Caco-2 (cell line): Measurements from ENCODE around the gene HIVEP3. TPM values are rescaled to one million over a fixed set of nuclear protein-coding genes. Genes with fewer than 3 reads are reported as not detected.

Experiments
- BruUV-seq: library from RNA; stranded (reverse); fragments of 400-500 nt; replicated peaks from 2 replicates; lab custom pipeline; 2021; lab: Mats Ljungman, UMichigan
- CTCF ChIA-PET: fragments of 300-600 bp; sonication (Branson Sonifier 250); formaldehyde crosslinking; loops from one replicate; lab custom pipeline; 2022; ENCODE audit warnings: antibody characterized with exemption; lab: Charles Lee
- POLR2A ChIA-PET: fragments of 300-600 bp; sonication (Branson Sonifier 250); formaldehyde crosslinking; loops from one replicate; lab custom pipeline; 2022; ENCODE audit warnings: antibody characterized with exemption; lab: Charles Lee
- DNase-seq, 2 experiments: peaks; one replicate each; pipeline versions ENCODE4 v3.0.0 to v3.0.0-alpha.2; 2020 to 2022
- H3K27me3 ChIP-seq: replicated peaks from 2 replicates; pipeline ENCODE4 v1.6.0; 2011; ENCODE audit warnings: low read length; ENCODE audit not compliant: control insufficient read depth, insufficient read depth
- H3K36me3 ChIP-seq: 2 replicates; pipeline ENCODE4 v1.5.1; 2011; ENCODE audit warnings: low read length; ENCODE audit not compliant: control insufficient read depth, insufficient read depth
- H3K4me1 ChIP-seq: fragments of 250-450 bp; sonication (Bioruptor Pico); 2 replicates; pipeline ENCODE4 v1.5.1; 2020; ENCODE audit warnings: mild to moderate bottlenecking
- H3K4me3 ChIP-seq: 2 replicates; pipeline ENCODE4 v1.5.1; 2011; ENCODE audit warnings: low read depth, mild to moderate bottlenecking, control low read depth, low read length
- H3K9me3 ChIP-seq: fragments of 250-450 bp; sonication (Bioruptor Pico); 2 replicates; pipeline ENCODE4 v1.5.1; 2020; ENCODE audit warnings: mild to moderate bottlenecking, moderate library complexity
- H3K27ac Mint-ChIP-seq: one replicate; pipeline ENCODE4 v1.8.0; 2022; ENCODE audit warnings: mixed read lengths; ENCODE audit not compliant: unreplicated experiment
- H3K27me3 Mint-ChIP-seq: one replicate; pipeline ENCODE4 v1.8.0; 2022; ENCODE audit warnings: mixed read lengths; ENCODE audit not compliant: insufficient read depth, unreplicated experiment
- H3K36me3 Mint-ChIP-seq: one replicate; pipeline ENCODE4 v1.8.0; 2022; ENCODE audit warnings: mild to moderate bottlenecking, mixed read lengths; ENCODE audit not compliant: insufficient read depth, unreplicated experiment
- H3K4me1 Mint-ChIP-seq: one replicate; pipeline ENCODE4 v1.8.0; 2022; ENCODE audit warnings: low read depth, mixed read lengths; ENCODE audit not compliant: unreplicated experiment
- H3K4me3 Mint-ChIP-seq: one replicate; pipeline ENCODE4 v1.8.0; 2022; ENCODE audit warnings: mild to moderate bottlenecking, moderate library complexity, mixed read lengths; ENCODE audit not compliant: unreplicated experiment
- H3K9me3 Mint-ChIP-seq: one replicate; pipeline ENCODE4 v1.8.0; 2022; ENCODE audit warnings: mixed read lengths; ENCODE audit not compliant: unreplicated experiment
- intact Hi-C: fragments of 100-400 bp; cut with micrococcal nuclease; formaldehyde crosslinking; loops from one replicate; pipeline ENCODE4 v1.10.0; 2022; ENCODE audit not compliant: unreplicated experiment
- total RNA-seq: library from RNA; stranded (reverse); gene quantifications from 2 replicates; pipeline ENCODE4 v1.2.3, GENCODE V29; 2022
- TF ChIP-seq, protein P1 (sequence below), 2 experiments: fragments of 200-600 bp in 1 of 2; IDR thresholded peaks; 1 replicate in 1 of 2; 2 replicates in 1 of 2; pipeline versions ENCODE4 v1.5.1 to v1.8.0; 2011 to 2022; ENCODE audit warnings: antibody characterized with exemption in 1 of 2, control low read depth in 1 of 2, inconsistent platforms in 1 of 2, low read depth in 1 of 2, low read length in 1 of 2, mild to moderate bottlenecking in 1 of 2, moderate library complexity in 1 of 2; ENCODE audit not compliant: insufficient read depth in 1 of 2, severe bottlenecking in 1 of 2, unreplicated experiment in 1 of 2

HIVEP3 gene
- total RNA-seq, 1 experiment from 2014 or later: 0.25 TPM

- H3K4me1 ChIP-seq: no peaks in the 10 kb centered on the region
- intact Hi-C loops: no loop called here
- peak in 1 of 2 experiments; percentile 9 for DNase-seq
- TF ChIP-seq, protein P1, sequence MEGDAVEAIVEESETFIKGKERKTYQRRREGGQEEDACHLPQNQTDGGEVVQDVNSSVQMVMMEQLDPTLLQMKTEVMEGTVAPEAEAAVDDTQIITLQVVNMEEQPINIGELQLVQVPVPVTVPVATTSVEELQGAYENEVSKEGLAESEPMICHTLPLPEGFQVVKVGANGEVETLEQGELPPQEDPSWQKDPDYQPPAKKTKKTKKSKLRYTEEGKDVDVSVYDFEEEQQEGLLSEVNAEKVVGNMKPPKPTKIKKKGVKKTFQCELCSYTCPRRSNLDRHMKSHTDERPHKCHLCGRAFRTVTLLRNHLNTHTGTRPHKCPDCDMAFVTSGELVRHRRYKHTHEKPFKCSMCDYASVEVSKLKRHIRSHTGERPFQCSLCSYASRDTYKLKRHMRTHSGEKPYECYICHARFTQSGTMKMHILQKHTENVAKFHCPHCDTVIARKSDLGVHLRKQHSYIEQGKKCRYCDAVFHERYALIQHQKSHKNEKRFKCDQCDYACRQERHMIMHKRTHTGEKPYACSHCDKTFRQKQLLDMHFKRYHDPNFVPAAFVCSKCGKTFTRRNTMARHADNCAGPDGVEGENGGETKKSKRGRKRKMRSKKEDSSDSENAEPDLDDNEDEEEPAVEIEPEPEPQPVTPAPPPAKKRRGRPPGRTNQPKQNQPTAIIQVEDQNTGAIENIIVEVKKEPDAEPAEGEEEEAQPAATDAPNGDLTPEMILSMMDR (IDR thresholded peaks at IDR 0.05; ENCODE audit: insufficient read depth in 1 of 2, low read depth in 1 of 2, low read length in 1 of 2, severe bottlenecking in 1 of 2, unreplicated experiment in 1 of 2): peak; percentile 53 to 76
- no peaks in the 10 kb centered on the region for H3K9me3 Mint-ChIP-seq
- no peaks in the 10 kb centered on the region for H3K9me3 ChIP-seq
- no peaks in the 10 kb centered on the region for H3K27me3 Mint-ChIP-seq
- H3K4me3 ChIP-seq: no peak overlapping the region
- BruUV-seq: no TSS peak
- no peak overlapping the region for H3K4me3 Mint-ChIP-seq
- H3K27ac Mint-ChIP-seq: no peak overlapping the region
- no peaks in the 10 kb centered on the region for H3K27me3 ChIP-seq
- no peaks in the 10 kb centered on the region for H3K36me3 Mint-ChIP-seq
- ChIA-PET CTCF (no interaction called here), POLR2A (no interaction called here)
- H3K4me1 Mint-ChIP-seq: no peaks in the 10 kb centered on the region
- H3K36me3 ChIP-seq: no peaks in the 10 kb centered on the region
Measured at GRCh38 chr1:41599912-41600311, 318.8 kb downstream of the HIVEP3 start.

- Mint-ChIP-seq H3K9me3 (no peaks in the 10 kb centered on the region), H3K4me3 (no peak overlapping the region), H3K4me1 (no peaks in the 10 kb centered on the region), H3K36me3 (no peaks in the 10 kb centered on the region), H3K27ac (no peak overlapping the region), H3K27me3 (no peaks in the 10 kb centered on the region)
- no peaks in the 10 kb centered on the region for H3K36me3 ChIP-seq
- ChIA-PET POLR2A (no interaction called here), CTCF (no interaction called here)
- BruUV-seq: no TSS peak
- intact Hi-C loops: no loop called here
- no peaks in the 10 kb centered on the region for H3K4me1 ChIP-seq
- TF ChIP-seq, protein P1 (IDR thresholded peaks at IDR 0.05; ENCODE audit: insufficient read depth in 1 of 2, low read depth in 1 of 2, low read length in 1 of 2, severe bottlenecking in 1 of 2, unreplicated experiment in 1 of 2): no peak
- DNase-seq: no peak
- no peak overlapping the region for H3K4me3 ChIP-seq
- H3K9me3 ChIP-seq: no peaks in the 10 kb centered on the region
- no peaks in the 10 kb centered on the region for H3K27me3 ChIP-seq
Measured at GRCh38 chr1:41598325-41598724, 320.4 kb downstream of the HIVEP3 start.

DNA sequence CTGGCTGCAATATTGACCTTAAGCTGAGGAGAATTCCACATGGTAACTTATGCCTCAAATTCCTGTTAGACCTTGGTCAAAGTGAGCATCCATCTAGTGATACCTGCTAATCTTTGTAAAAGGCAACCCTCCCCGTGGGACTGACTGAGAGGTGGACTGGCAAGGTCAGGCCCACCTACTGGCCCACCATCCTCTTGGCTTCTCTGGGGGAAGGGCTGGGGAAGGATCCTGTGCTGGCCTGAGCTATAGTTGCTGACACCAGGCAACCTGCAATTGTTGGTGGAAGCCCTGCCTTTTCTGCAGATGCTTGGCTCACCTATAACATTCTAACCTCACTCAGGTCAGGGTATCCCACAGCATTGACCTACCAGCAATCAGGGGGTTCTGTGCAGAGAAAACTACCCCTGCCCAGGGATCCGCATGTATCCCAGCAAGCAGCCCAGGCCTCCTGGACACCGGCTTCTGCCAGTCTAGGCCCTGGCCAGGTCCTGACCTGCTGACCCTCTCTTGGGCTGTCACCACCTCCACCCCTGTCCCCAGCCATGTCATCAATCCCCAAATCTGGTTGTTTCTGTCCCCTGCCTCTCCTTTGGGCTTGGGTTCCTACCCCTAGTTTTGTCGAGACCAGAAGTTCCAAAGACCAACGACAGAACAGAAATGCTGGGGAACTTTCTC is 326.1 kb downstream of the HIVEP3 start:
- Mint-ChIP-seq H3K27ac (no peak overlapping the region), H3K27me3 (peaks cover 3% of the 10 kb centered on the region), H3K4me3 (no peak overlapping the region), H3K9me3 (no peaks in the 10 kb centered on the region), H3K4me1 (no peaks in the 10 kb centered on the region), H3K36me3 (no peaks in the 10 kb centered on the region)
- intact Hi-C loops: no loop called here
- ChIA-PET POLR2A (no interaction called here), CTCF (no interaction called here)
- Histone ChIP-seq H3K9me3 (no peaks in the 10 kb centered on the region), H3K36me3 (no peaks in the 10 kb centered on the region), H3K4me1 (no peaks in the 10 kb centered on the region), H3K27me3 (no peaks in the 10 kb centered on the region), H3K4me3 (no peak overlapping the region)
- TF ChIP-seq, protein P1 (IDR thresholded peaks at IDR 0.05; ENCODE audit: insufficient read depth in 1 of 2, low read depth in 1 of 2, low read length in 1 of 2, severe bottlenecking in 1 of 2, unreplicated experiment in 1 of 2): no peak
- DNase-seq: no peak
- BruUV-seq: no TSS peak
